HG02763 (cell line): Measurements from ENCODE around the gene VPS13D.
"Not testable (repeated sequence)": the region's sequence is repeated elsewhere in the genome, so short reads cannot be mapped to it uniquely, and the experiment has no call there.

Experiments
- ATAC-seq: cut with Tn5 transposase; IDR thresholded peaks from one replicate; pipeline ENCODE4 v1.9.1; 2021; ENCODE audit warnings: mild to moderate bottlenecking, moderate library complexity; ENCODE audit not compliant: unreplicated experiment

VPS13D gene

DNA sequence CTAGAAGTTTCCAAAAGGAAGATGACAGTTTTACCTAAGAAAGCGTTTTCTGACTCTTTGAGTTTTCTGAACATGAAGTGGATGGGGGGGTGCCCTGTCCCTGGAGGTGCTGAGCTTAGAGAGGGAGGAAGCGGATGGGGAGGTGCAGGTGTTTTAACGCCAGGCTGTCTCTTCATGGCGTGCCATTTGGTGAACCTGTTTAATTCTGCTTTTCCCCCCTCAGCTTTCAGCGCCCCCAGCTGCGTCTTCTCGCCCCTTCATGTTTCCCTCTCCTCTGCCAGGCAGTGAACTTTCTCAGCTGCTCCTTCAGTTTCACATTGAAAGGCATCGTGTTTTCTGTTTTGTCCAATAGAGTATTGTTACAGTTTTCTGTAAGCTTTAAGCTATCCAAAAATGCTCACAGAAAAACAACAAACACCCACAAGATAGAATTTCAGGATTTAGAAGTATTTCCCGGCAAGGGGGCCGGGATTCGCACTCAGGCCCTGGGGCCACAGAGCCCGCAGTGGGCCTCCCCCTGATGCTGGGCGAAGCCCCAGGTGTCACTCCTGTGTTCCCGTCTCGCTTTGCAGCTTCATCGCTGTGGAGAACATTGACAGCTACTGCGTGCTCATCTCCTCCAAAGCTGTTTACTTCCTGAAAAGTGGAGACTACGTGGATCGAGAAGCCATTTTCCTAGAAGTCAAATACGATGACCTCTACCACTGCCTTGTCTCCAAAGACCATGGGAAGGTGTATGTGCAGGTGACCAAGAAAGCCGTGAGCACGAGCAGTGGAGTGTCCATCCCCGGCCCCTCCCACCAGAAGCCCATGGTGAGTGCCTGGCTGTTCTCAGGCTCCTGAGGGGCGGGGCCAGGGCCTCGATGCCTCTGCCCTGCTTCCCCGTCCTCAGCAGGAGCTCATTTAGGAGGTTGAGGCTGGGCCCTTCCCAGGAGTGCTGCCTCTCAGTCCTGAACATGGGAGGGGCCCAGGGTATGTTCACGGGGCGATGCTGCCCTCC is 276.8 kb downstream of the VPS13D start:
- no peak for ATAC-seq

DNA sequence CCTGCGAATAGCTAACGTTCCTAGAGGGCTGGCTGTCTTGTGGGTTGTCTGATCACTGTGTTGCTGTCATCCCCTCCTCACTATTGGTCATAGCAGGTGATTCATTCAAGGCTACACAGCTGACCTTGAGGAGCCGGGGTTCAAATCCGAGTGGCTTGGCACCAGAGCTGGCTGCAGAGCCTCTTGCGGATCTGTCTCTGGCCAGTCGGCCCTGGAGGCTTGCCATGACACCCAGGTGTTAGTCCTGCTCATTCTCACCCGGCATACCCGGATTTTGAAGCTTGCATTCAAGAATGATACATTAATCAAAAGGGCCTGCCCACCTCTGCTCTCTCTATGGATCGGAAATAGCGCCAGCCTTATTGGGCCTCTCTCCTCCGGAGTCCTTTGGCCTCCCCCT is 277.8 kb downstream of the VPS13D start:
- no peak for ATAC-seq

DNA sequence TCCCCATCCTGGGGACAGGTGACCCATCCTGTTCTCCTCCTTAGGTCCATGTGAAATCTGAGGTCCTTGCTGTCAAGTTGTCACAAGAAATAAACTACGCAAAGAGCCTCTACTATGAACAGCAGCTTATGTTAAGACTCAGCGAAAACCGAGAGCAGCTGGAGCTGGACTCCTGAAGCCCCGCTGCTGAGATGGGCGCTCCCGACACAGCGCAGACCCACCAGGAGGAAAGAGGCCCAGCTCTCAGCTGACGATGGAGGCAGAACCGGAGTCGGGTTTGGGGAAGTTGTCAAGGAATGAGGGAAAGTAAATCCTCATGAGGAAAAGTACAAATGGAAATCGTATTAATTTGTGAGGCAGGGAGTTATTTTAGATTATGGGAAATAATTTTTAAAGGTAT is 279.0 kb downstream of the VPS13D start:
- no peak for ATAC-seq

DNA sequence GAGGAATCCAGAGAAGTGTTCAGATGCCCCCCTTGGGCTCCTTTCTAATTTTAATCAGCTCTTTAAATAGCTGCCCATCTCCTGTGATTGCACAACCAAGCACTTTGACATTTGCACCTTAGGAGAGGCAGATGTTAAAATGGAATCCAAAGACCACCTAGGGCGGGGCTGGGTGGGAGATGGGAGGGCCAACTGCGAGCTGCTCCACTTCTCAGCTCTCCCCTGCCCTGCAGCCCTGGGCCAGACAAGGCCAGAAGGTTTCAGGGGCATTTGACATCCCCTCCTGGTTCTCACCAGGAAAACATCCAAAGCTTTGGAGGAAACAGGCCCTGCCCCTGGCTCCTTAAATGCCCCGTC is 281.3 kb downstream of the VPS13D start:
- ATAC-seq: no peak

DNA sequence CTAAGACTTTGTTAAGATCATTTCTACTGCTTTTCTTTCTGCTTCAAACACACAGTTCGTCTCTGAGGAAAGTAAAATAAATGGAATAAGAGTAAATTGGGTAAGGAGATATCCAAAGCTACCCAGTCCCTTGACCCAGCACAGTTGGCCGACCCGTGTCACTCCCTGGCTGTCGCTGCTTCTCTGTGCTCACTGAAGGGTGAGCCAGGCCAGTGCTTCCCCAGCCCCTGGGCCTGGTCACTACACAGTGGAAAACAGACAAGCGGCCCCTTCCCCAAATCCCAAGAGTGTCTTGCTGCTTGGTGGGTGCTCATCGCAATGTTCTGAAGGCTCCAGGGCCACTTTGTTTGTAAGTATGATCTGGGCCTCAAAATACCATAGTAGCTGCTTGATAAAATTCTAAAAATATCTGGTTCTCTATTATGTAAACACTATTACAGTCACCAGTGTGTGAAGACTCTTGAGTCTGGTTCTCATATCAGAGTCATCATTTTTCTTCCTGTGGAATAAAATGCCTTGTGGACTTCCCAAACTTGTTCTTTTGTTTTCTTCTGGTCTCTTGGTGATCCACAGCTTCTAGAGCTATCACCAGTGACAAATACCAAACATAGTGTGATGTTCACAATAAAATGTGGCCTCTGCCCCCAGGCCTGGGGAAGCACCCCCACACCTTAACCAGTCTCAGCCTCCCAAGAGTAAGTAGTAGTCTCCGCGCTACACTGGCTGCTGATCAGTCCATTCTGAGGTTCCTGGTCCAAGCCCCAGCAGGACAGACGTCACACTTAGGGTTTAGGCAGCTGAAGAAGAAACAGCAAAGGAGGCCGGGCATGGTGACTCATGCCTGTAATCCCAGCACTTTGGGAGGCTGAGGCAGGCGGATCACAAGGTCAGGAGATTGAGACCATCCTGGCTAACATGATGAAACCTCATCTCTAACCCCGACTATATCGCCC is 282.0 kb downstream of the VPS13D start:
- ATAC-seq: no peak

DNA sequence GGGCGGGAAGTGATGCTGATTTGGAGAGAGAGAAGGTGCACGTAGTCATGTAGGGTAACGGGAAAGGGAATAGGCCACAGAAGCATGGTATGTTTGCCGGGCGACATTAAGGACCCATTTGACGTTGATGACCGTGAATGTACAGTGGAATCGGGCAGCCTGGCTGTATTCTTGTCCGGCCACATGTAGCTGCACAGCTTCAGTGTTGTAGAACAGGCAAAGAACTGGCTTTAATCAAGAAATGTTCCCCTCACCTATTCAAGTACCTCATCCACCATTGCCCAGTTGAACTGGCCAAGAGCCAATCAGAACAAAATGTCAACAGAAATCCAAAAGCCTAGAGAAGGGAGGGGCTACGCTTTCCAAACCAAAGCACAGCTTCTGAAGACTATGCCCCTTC is 283.4 kb downstream of the VPS13D start:
- ATAC-seq: no peak

DNA sequence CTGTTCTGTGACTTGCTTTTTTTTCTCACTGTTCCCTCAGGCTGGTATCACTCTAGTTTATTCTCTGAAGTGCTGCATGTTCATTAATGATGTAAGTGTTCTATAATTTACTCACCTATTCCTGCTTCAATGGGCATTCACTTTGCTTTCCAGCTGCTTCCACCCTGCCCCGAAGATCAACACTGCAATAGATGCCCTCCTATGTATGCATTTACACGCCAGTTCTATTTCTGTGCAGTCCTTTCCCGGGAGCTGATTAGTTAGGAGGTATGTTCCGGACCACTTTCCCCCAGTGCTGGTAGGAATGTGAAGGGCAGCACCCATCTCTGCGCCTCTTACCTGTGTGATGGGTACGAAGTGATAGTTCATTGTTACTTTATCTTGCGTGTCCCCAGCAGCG is 284.8 kb downstream of the VPS13D start:
- no peak for ATAC-seq

DNA sequence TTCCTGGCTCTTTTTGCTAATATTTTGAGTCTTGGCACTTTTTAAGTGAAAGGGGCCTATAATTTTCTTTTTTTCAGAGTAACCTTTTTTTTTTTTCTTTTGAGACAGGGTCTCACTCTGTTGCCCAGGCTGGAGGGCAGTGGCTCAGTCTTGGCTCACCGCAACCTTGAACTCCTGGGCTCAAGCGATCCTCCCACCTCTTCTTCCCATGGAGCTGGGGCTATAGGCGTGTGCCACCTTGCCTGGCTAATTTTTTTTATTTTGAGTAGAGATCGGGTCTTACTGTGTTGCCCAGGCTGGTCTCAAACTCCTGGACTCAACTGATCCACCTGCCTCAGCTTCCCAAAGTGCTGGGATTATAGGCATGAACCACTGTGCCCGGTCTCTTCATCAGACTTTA is 285.4 kb downstream of the VPS13D start:
- ATAC-seq: no peak

DNA sequence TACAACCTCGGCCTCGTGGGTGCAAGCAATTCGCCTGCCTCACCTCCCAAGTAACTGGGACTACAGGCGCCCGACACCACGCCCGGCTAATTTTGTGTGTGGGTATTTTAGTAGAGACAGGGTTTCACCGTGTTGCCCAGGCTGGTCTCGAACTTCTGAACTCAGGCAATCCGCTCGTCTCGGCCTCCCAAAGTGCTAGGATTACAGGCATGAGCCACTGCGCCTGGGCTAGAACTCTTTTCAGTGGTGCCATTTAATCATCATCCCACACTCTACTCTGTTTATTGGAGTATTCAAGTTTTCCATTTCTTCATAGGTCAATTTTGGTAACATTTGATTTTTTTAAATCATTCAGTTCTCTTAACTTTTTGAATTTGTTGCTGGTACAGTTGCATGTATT is 286.9 kb downstream of the VPS13D start:
- no peak for ATAC-seq

DNA sequence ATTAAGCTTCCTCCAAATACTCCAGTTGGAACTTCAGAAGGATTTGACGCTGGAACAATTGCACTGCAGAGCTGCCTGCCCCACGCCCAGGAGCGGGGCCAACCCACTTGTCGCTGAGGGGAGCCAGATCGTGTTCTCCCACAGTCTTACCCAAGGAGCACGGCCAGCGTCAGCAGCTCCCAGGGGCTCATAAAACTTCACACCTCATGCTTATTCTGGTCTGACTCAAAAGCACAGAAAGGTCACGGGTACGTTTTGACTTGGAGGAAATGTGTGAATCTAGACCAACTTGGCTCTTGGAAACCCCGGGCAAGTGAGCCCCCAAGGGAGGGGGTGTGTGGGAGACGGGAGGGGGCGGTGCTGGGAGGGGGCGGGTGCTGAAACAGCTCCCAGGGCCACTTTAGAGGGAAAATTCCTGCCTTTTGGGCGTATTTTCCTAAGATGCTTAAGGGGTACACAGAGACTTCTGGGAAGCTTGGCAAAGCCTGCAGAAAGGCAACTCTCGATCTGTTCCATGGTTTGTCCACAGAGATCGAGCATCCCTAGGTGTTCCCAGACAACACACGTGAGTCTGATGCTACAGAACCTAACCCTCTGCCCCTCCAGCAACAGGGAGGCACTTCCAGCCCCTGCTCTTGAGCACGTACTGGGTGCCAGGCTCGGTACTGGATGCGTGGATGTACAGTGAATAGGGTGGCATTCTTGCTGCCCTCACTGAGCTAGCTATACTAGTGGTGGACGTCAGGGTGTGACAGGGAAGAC is 289.3 kb downstream of the VPS13D start:
- ATAC-seq: no peak

DNA sequence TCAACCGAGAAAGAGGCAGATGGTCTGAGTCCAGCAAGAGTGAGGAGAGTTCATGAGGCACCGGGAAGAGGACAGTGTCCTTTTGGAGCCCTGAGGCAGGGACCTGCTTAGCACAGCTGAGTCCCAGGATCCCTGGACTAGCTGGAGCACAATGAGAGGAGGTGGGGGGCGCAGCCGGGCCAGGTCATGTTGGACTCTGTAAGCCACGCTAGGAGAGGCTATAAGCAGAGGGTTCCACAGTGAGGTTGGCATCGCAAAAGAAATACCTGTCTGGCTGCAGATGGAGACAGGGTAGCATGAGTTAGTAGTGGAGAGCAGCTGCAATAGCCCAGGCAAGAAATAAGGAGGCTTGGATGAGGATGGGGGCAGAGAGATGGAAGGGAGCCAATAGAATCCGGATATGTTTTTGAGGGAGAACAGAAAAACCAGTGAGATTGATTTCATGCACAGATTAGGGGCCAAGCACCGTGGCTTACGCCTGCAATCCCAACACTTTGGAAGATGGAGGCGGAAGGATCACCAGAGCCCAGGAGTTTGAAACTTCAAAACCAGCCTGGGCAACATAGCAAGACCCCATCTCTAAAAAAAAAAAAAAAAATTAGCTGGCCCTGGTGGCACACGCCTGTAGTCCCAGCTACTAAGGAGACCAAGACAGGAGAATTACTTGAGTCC is 290.0 kb downstream of the VPS13D start:
- no peak for ATAC-seq

DNA sequence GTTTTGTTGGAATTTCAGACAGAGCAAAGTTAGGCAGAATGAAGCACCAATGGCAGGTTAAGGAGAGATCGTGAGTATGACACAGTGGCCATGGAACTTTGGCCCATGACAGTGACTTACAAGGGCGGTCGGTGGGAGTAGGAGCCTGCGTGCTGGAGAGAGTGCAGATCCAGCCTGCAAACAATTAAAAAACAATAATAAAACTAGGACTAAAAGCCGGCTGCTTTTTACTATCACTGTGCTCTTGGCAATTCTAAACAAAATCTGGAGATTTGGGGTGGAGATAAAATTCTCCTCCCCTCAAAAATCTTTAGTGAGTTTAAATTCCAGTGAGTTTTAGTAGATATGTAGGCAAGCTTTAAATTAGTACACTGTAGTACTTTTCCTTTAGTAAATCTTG is 291.3 kb downstream of the VPS13D start:
- ATAC-seq: no peak

DNA sequence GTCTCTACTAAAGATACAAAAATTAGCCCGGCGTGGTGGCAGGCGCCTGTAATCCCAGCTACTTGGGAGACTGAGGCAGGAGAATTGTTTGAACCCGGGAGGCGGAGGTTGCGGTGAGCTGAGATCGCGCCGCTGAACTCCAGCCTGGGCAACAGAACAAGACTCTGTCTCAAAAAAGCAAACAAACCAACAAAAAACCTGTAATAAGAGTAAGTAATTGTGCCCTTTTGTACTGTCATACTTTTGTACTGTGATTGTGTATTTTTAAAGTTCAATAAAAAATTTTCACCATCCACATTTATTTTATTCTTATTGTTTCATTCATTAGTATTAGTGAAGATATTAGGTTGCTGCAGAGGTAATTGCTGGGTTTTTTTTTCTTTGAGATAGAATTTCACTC is 292.9 kb downstream of the VPS13D start:
- not testable (repeated sequence) for ATAC-seq

DNA sequence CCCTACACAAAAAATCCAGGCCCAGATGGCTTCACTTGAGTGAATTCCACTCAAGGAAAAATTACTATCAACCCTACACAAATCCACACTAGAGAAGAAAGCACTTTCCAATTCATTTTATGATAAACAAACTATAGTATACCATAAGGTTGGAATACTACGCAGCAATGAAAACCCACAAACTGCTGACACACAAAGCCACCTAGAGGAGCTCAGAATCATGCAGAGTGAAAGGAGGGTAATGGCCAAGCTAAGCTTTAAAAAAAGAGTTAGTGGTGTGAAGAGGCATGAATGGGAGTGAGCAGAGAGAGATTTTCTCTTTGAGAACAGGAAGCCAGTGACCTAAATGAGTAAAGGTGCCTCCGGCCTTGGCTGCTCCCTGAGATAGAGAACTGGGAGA is 294.4 kb downstream of the VPS13D start:
- no peak for ATAC-seq

DNA sequence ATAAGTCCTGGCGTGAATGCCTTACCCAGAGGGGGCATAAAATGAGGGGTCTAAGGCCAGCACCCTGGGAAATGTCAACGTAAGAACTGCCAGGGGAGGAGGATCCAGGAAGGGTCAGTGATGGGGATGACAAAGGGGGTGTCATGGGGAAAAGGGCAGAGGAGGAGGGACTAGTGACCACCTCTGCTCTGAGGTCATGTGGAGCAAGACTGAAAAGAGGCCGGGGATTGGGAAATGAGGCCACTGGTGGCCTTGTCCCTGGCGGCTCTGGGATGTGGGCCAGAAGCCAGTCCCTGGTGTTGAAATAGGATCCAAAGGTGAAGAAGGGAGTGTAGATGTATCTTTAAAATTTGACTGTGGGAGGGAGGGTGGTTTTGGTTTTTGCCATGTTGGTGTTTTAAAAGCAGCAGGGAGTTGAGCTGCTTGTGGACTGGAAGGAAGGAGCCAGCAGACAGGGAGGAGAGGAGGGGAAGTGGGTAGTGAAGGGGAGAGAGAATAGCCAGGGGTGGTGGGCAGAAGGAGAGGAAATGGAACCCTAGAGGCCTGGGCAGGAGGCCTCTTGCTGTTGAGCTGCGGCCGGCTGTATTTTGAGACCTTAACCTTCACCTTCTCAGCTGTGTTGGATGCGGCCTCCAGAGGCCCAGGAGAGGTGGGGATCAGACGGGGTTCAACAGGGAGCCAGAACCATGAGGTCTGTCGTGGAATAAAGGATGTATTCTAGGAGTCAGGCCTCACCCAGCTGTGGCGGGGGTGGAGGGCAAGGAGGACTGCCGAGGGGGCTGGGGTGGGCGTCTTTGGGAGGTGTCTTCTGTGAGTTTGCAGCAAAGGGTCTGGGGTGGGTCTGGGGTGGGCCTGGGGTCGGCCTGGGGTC is 295.7 kb downstream of the VPS13D start:
- no peak for ATAC-seq

DNA sequence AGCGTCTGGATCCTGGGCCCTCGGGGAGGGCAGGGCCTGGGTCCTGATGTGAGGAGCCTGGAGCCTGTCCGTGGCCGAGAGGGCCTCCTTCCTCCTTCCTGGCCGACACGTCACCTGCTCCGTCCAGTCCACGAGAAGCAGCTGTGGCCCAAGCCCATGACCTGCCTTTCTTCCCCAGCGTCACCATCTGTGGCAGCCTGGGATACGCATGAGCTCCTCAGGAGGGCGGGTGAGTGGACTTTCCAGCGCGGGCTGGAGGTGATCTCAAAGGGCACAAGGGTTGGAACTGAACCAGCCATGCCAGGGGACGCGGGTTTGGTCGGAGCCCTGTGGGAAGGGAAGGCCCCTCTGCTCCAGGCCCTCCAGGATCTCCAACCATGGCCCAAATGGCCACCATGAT is 297.7 kb downstream of the VPS13D start:
- ATAC-seq: no peak

DNA sequence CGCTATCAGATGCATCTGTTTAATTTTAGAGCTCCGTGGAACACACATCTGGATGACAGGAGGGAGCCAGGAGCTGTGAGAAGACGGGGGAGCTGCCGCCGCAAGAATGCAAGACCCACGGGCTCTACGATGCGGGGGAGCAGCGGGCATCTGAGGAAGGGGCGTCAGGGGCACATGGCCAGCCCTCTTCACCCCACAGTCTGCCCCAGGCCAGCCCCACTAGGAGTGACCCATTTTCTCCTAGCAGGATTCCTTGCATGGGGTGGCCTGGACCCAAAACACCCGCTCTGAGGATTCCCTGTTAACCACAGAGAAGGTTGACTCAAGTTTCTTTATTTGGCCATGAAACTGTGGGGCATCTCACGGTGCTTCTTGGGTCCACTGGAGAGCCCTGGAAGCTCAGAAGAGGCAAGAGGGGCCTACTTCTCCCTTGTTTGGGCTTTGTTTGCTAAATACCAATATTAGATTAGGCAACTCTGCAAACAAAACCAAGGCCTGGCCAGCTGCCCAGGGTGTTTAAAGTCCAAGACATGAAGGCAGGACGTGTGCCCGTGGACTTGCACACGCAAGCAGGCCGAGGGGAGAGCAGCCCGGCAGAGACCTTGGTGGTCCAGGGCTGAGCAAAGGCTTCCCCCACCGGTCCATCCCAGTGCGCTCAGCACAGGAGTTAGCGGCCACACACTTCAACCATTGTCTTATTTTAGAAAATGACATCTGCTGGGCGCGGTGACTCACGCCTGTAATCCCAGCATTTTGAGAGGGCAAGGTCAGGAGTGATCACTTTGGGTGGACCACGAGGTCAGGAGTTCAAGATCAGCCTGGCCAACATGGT is 298.4 kb downstream of the VPS13D start:
- ATAC-seq: no peak

DNA sequence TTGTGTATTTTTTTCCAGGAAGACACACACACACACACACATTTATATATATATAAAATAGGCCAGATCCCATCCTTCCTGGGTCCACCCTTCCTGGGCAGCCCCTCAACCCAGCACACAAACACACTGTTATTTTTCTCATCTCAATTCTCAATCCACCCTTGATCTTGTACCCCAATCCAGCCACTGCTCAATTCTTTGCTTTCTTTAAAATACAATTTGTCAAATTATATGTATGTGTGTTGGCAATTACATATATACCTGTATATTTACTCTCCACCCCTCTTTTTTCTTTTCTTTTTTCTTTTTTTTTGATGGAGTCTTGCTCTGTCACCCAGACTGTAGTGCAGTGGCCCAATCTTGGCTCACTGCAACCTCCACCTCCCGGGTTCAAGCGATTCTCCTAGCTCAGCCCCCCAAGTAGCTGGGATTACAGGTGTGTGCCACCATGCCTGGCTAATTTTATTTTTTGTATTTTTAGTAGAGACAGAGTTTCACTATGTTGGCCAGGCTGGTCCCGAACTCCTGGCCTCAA is 299.9 kb downstream of the VPS13D start:
- ATAC-seq: no peak
